A549 (cell line): Measurements from ENCODE around the gene C19orf12. TPM values are rescaled to one million over a fixed set of nuclear protein-coding genes. Genes with fewer than 3 reads are reported as not detected.

Experiments
- ATAC-seq, 2 experiments: fragments of 200-7000 bp in 1 of 2; fragments of >200 bp in 1 of 2; cut with Nextera tagmentation in 1 of 2; cut with Tn5 transposase in 1 of 2; 3 replicates each; pipeline versions ENCODE4 v1.8.0 to v1.9.1; 2018 to 2020; ENCODE audit warnings: mild to moderate bottlenecking in 1 of 2, moderate library complexity in 1 of 2
- CTCF ChIA-PET: fragments of 300-600 bp; sonication (Branson Sonifier 250); formaldehyde crosslinking; extraction: SDS; loops from one replicate; lab custom pipeline; 2021; ENCODE audit warnings: antibody characterized with exemption, inconsistent platforms; lab: Yijun Ruan, JAX
- POLR2A ChIA-PET: fragments of 350-600 bp; formaldehyde crosslinking; extraction: SDS; loops from one replicate; lab custom pipeline; 2021; ENCODE audit warnings: antibody characterized with exemption, inconsistent platforms; lab: Yijun Ruan, JAX
- DNase-seq, 2 experiments: peaks; one replicate each; pipeline versions ENCODE4 v3.0.0 to v3.0.0-alpha.2; 2011 to 2016; ENCODE audit warnings: low read depth in 1 of 2, low spot score in 1 of 2
- FAIRE-seq: peaks from 2 replicates; lab custom pipeline; 2011; peaks lifted over from hg19 to GRCh38; lab: Jason Lieb, UNC
- H3K27ac ChIP-seq, 2 experiments: fragments of >200 bp; sonication (Bioruptor Twin); formaldehyde crosslinking; 3 replicates each; pipeline ENCODE4 v1.5.1; 2016 to 2017
- H3K4me1 ChIP-seq: fragments of >200 bp; sonication (Bioruptor Twin); formaldehyde crosslinking; 3 replicates; pipeline ENCODE4 v1.6.1; 2016
- H3K4me2 ChIP-seq: fragments of >200 bp; sonication (Bioruptor Twin); formaldehyde crosslinking; 3 replicates; pipeline ENCODE4 v1.6.1; 2016
- H3K4me3 ChIP-seq: fragments of >200 bp; sonication (Bioruptor Twin); formaldehyde crosslinking; 3 replicates; pipeline ENCODE4 v1.5.1; 2016
- H3K9me3 ChIP-seq: fragments of >200 bp; sonication (Bioruptor Twin); formaldehyde crosslinking; 3 replicates; pipeline ENCODE4 v1.6.1; 2016
- BHLHE40 ChIP-seq: IDR thresholded peaks from 2 replicates; pipeline ENCODE4 v1.6.1; 2012; ENCODE audit warnings: low read depth, low read length, inconsistent platforms
- CHD2 ChIP-seq: fragments of 150-350 bp; IDR thresholded peaks from 2 replicates; pipeline ENCODE4 v1.6.1; 2014; ENCODE audit warnings: low read length; ENCODE audit not compliant: partially characterized antibody
- EHF ChIP-seq: fragments of 250-450 bp; sonication (Bioruptor Pico); IDR thresholded peaks from 2 replicates; pipeline ENCODE4 v1.5.0; 2020; ENCODE audit warnings: mild to moderate bottlenecking
- EP300 ChIP-seq, 2 experiments: fragments of >200 bp; sonication (Bioruptor Twin); formaldehyde crosslinking; IDR thresholded peaks; 2 replicates in 1 of 2; 3 replicates in 1 of 2; pipeline ENCODE4 v1.6.1; 2016 to 2017
- ESRRA ChIP-seq: fragments of 150-350 bp; IDR thresholded peaks from 2 replicates; pipeline ENCODE4 v1.6.1; 2014; ENCODE audit warnings: mild to moderate bottlenecking, low read length, borderline replicate concordance
- FOSB ChIP-seq: fragments of 250-450 bp; sonication (Bioruptor Pico); IDR thresholded peaks from 2 replicates; pipeline ENCODE4 v1.5.0; 2020; ENCODE audit warnings: mild to moderate bottlenecking, moderate library complexity
- FOSL2 ChIP-seq, 2 experiments: fragments of 450-650 bp in 1 of 2; fragments of >200 bp in 1 of 2; sonication (Bioruptor Twin) in 1 of 2; formaldehyde crosslinking; IDR thresholded peaks; 2 replicates each; pipeline versions ENCODE4 v1.5.0 to v1.6.1; 2016 to 2020; ENCODE audit warnings: mild to moderate bottlenecking in 1 of 2, moderate library complexity in 1 of 2
- FOXS1 ChIP-seq: fragments of 250-450 bp; sonication (Bioruptor Pico); IDR thresholded peaks from 2 replicates; pipeline ENCODE4 v1.5.0; 2020; ENCODE audit warnings: mild to moderate bottlenecking, moderate library complexity
- GATA3 ChIP-seq: IDR thresholded peaks from 2 replicates; pipeline ENCODE4 v1.6.1; 2012; ENCODE audit warnings: borderline replicate concordance
- HDAC2 ChIP-seq: fragments of 200-600 bp; sonication (generic); IDR thresholded peaks from 2 replicates; pipeline ENCODE4 v1.6.1; 2016
- HEYL ChIP-seq: fragments of 250-450 bp; sonication (Bioruptor Pico); IDR thresholded peaks from 2 replicates; pipeline ENCODE4 v1.8.0; 2021; ENCODE audit warnings: mild to moderate bottlenecking, moderate library complexity
- HOXA7 ChIP-seq: fragments of 250-450 bp; sonication (Bioruptor Pico); IDR thresholded peaks from 2 replicates; pipeline ENCODE4 v1.5.0; 2020; ENCODE audit warnings: mild to moderate bottlenecking, moderate library complexity
- HOXB13 ChIP-seq: fragments of 250-450 bp; sonication (Bioruptor Pico); IDR thresholded peaks from 2 replicates; pipeline ENCODE4 v1.5.0; 2020; ENCODE audit warnings: low read depth, mild to moderate bottlenecking, moderate library complexity
- JUNB ChIP-seq: fragments of >200 bp; sonication (Bioruptor Twin); formaldehyde crosslinking; IDR thresholded peaks from 2 replicates; pipeline ENCODE4 v1.6.1; 2016
- MAFK ChIP-seq: fragments of 450-650 bp; IDR thresholded peaks from 2 replicates; pipeline ENCODE4 v1.6.1; 2014; ENCODE audit not compliant: partially characterized antibody
- MYC ChIP-seq: IDR thresholded peaks from 2 replicates; pipeline ENCODE4 v1.6.1; 2012; ENCODE audit warnings: mild to moderate bottlenecking, inconsistent platforms, low read length, improper control_type of control experiment, borderline replicate concordance
- POLR2AphosphoS2 ChIP-seq: conservative IDR thresholded peaks from 2 replicates; pipeline ENCODE4 v1.6.1; 2012; ENCODE audit warnings: low read length, improper control_type of control experiment, inconsistent platforms
- RARB ChIP-seq: fragments of 250-450 bp; sonication (Bioruptor Pico); IDR thresholded peaks from 2 replicates; pipeline ENCODE4 v1.8.0; 2021; ENCODE audit warnings: mild to moderate bottlenecking, moderate library complexity
- RFX5 ChIP-seq: fragments of 450-650 bp; IDR thresholded peaks from 2 replicates; pipeline ENCODE4 v1.7.1; 2014; ENCODE audit warnings: antibody characterized with exemption, mild to moderate bottlenecking, moderate library complexity
- RNF2 ChIP-seq: fragments of 200-600 bp; sonication (generic); IDR thresholded peaks from 2 replicates; pipeline ENCODE4 v1.6.1; 2016; ENCODE audit warnings: low read depth, mild to moderate bottlenecking, antibody characterized with exemption, moderate library complexity, borderline replicate concordance
- TFCP2L1 ChIP-seq: fragments of 250-450 bp; sonication (Bioruptor Pico); IDR thresholded peaks from 2 replicates; pipeline ENCODE4 v1.5.0; 2021; ENCODE audit warnings: mild to moderate bottlenecking
- TP53 ChIP-seq: fragments of 250-450 bp; sonication (Bioruptor Pico); IDR thresholded peaks from 2 replicates; pipeline ENCODE4 v1.5.0; 2021; ENCODE audit warnings: mild to moderate bottlenecking, moderate library complexity
- ZNF302 ChIP-seq: fragments of 250-450 bp; sonication (Bioruptor Pico); IDR thresholded peaks from 2 replicates; pipeline ENCODE4 v1.9.0; 2021; ENCODE audit warnings: inconsistent platforms, mild to moderate bottlenecking, moderate library complexity
- WGBS: methylation state at CpG from one replicate; pipeline ENCODE4 v1.1.6; 2017; ENCODE audit errors: missing lambda C conversion rate; 5-methylcytosine and 5-hydroxymethylcytosine counted together
- polyA plus RNA-seq, 4 experiments: library from polyadenylated mRNA; depleted of rRNA in 3 of 4; stranded (reverse); fragments of >200 nt; fragmentation: RNase III in 1 of 4; extraction: RNeasy Plus Mini Kit Qiagen cat#74134 plus additional on column Dnase treatment in 1 of 4; gene quantifications; 2 replicates in 3 of 4; 3 replicates in 1 of 4; pipeline ENCODE4 v1.2.3, GENCODE V29; 2011 to 2017
- TF ChIP-seq, protein P1 (sequence below): fragments of 450-650 bp; IDR thresholded peaks from 2 replicates; pipeline ENCODE4 v1.6.1; 2014; ENCODE audit warnings: antibody characterized with exemption
- TF ChIP-seq, protein P2 (sequence below): IDR thresholded peaks from 2 replicates; pipeline ENCODE4 v1.6.1; 2012
- TF ChIP-seq, protein P3 (sequence below): fragments of >200 bp; sonication (Bioruptor Twin); formaldehyde crosslinking; IDR thresholded peaks from 3 replicates; pipeline ENCODE4 v1.5.1; 2016

C19orf12 gene
- polyA plus RNA-seq, 2 of the 4 experiments (the other 2 are of a cell fraction): 34.3 to 35.2 TPM

DNA sequence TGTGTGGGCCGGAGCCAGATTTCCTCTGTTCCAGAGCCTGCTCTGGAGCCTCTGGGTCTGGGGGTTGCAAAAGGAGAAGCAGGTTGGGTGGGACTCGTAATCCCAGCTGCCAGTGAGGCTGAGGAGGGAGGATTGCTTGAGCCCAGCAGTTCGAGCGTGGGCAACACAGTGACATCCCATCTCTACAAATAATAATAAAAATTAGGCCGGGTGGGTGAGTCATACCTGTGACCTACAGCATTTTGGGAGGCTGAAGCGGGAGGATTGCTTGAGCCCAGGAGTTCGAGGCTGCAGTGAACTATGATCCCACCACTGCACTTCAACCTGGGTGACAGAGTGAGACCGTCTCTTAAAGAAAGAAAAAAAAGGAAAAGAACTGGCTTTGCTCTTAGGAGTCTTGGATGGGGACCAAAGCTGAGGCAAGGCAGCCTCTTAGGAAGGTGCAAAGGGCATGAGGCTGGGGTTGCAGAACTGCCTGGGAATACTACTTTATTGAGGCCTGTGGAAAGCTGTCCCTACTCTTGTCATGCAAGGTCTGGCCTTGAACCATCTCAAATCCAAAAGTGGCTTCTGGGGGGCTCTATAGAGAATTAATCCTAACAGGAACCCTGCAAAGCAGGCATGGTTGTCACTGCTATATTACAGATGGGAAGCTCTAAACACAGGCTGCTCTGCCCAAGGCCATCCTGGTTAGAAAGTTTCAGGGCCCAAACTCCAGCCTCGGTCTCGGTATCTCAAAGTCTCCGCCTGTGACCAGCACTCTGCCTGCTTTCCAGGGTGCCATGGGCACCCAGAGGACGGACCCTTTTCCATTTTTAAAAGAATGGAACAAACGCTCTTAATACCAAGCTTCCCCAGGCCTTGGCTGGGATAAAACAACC lies 880 bp upstream of the C19orf12 start:
- peaks cover 21% of the 10 kb centered on the region for H3K4me1 ChIP-seq
- DNase-seq: peak in 1 of 2 experiments; percentile 74
- 17% methylated on average over 13 of the region's 13 CpGs for WGBS
- ChIA-PET CTCF (interaction anchor here (0.6 to 14.1 kb wide), 89 partner anchors 9 to 1624 kb away, joined by 3 to 490 read pairs (median 6); partner anchors contain the start of genes PLEKHF1, POP4 and URI1), POLR2A (interaction anchor here (0.8 to 7.2 kb wide), 17 partner anchors 9 to 188 kb away, joined by 3 to 110 read pairs (median 4); partner anchors contain the start of genes PLEKHF1 and POP4)
- peak; percentile 15 to 56; a peak in 5 of 6 replicates for ATAC-seq
- peak overlapping the region; percentile 89 for H3K4me2 ChIP-seq
- H3K27ac ChIP-seq: peak overlapping the region; percentile 91 to 93
- 0 out of 2 replicates have a peak, but pooled peaks have one; percentile 8 for TF ChIP-seq TFCP2L1 (CRISPR knock-in tag)
- peak; percentile 38; the same call in 1 of the 2 replicates for TF ChIP-seq FOSL2 (IDR thresholded peaks at IDR 0.05)
- TF ChIP-seq FOSL2 (CRISPR knock-in tag; IDR thresholded peaks at IDR 0.05): peak; percentile 90
- 0 out of 2 replicates have a peak, but pooled peaks have one; percentile 22 for TF ChIP-seq FOSB (CRISPR knock-in tag)
- 0 out of 2 replicates have a peak, but pooled peaks have one; percentile 27 for TF ChIP-seq HOXB13
- TF ChIP-seq HOXA7: 0 out of 2 replicates have a peak, but pooled peaks have one; percentile 56
- TF ChIP-seq MAFK: no peak
- TF ChIP-seq JUNB: 0 out of 2 replicates have a peak, but pooled peaks have one; percentile 0
- TF ChIP-seq TP53 (CRISPR knock-in tag): 0 out of 2 replicates have a peak, but pooled peaks have one; percentile 6
- TF ChIP-seq FOXS1 (CRISPR knock-in tag): no peak
- H3K4me3 ChIP-seq: peak overlapping the region; percentile 82
- no peaks in the 10 kb centered on the region for H3K9me3 ChIP-seq
- no peak for FAIRE-seq

DNA sequence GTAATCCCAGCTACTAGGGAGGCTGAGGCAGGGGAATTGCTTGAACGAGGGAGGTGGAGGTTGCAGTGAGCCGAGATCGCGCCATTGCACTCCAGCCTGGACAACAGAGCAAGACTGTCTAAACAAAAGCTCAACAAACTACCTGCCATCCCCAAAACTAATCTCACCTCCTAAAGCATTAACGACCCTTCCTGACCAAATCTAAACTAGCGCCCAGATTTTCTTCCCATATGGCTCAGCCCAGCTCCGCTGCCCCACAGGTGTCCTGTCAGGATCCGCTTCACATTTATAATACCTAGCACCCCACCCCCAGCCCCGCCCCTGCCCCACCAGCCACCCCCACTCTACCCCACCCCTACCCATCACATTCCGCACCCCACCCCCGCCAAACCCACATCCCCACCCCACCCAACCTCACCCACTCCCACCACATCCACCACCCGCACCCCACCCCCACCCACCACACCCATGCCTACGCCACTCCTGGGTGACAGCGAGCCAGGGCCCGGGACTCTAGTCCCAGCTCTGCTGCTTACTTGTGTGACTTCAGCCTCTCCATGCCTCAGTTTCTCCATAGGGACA lies 599 bp downstream of the C19orf12 start:
- peak; percentile 20 to 44 for ATAC-seq
- peak in 1 of 2 experiments; percentile 48 for DNase-seq
- POLR2A ChIA-PET: interaction anchor here (0.5 to 7.2 kb wide), 17 partner anchors 8 to 108 kb away, joined by 3 to 110 read pairs (median 3); partner anchors contain the start of genes PLEKHF1 and POP4
- WGBS: 46% methylated on average over 9 of the region's 15 CpGs
- Histone ChIP-seq H3K4me2 (peak overlapping the region; percentile 89), H3K27ac (peak overlapping the region; percentile 91 to 93), H3K9me3 (no peaks in the 10 kb centered on the region), H3K4me1 (peaks cover 21% of the 10 kb centered on the region), H3K4me3 (peak overlapping the region; percentile 82)
- CTCF ChIA-PET: interaction anchor here (0.6 to 14.1 kb wide), 12 partner anchors 15 to 994 kb away, joined by 3 to 490 read pairs (median 30); partner anchors contain the start of genes PLEKHF1 and POP4
- TF ChIP-seq HDAC2 (no peak), FOXS1 (CRISPR knock-in tag) (no peak), EHF (CRISPR knock-in tag) (no peak), ZNF302 (CRISPR knock-in tag) (no peak), FOSL2 (IDR thresholded peaks at IDR 0.05) (no peak), FOSL2 (CRISPR knock-in tag; IDR thresholded peaks at IDR 0.05) (no peak), TFCP2L1 (CRISPR knock-in tag) (no peak)
- TF ChIP-seq, protein P1, sequence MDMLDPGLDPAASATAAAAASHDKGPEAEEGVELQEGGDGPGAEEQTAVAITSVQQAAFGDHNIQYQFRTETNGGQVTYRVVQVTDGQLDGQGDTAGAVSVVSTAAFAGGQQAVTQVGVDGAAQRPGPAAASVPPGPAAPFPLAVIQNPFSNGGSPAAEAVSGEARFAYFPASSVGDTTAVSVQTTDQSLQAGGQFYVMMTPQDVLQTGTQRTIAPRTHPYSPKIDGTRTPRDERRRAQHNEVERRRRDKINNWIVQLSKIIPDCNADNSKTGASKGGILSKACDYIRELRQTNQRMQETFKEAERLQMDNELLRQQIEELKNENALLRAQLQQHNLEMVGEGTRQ: no peak
- TF ChIP-seq, protein P2, sequence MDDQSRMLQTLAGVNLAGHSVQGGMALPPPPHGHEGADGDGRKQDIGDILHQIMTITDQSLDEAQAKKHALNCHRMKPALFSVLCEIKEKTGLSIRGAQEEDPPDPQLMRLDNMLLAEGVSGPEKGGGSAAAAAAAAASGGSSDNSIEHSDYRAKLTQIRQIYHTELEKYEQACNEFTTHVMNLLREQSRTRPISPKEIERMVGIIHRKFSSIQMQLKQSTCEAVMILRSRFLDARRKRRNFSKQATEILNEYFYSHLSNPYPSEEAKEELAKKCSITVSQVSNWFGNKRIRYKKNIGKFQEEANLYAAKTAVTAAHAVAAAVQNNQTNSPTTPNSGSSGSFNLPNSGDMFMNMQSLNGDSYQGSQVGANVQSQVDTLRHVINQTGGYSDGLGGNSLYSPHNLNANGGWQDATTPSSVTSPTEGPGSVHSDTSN: no peak
- FAIRE-seq: no peak

DNA sequence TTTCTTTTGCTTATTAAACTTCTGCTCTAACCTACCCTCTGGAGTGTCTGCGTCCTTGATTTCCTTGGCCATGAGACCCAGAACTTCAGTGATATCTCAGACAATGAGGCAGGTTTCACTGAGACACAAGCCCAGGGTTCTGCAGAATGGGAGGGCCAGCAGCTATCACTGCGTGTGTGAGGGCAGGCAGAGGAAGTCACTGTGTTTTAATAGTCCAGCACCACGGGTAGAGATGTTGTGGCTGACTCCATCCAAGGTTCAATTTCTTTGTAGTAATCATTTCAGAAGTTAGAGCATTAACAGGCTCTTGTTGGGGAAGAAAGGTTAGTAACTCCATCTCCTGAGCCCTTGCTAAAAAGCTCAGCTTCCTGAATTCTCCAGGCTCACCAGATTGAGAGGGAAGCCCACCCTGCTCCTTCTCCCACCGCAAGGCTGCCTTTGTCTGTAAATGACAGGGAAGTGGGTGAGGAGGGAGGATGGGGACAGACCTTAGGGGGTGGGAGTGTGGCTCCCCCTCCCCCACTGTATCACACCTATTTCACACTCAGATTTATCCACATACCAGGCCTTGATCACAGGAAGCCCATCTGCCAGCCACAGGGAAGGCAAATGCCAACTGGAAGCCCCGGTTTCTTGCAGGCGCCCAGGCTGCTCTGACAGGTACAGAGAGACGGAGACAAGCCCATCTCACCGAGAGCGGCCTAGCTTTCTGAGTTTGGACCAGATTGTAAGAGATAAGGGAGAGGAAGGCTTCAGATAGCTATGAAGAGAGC lies 2.1 kb downstream of the C19orf12 start:
- no peak overlapping the region for H3K4me2 ChIP-seq
- no peaks in the 10 kb centered on the region for H3K9me3 ChIP-seq
- no peak overlapping the region for H3K27ac ChIP-seq
- peaks cover 21% of the 10 kb centered on the region for H3K4me1 ChIP-seq
- FAIRE-seq: no peak
- ATAC-seq: no peak
- ChIA-PET CTCF (interaction anchor here (0.7 to 14.1 kb wide), 15 partner anchors 8 to 954 kb away, joined by 3 to 490 read pairs (median 5); partner anchors contain the start of genes PLEKHF1 and POP4), POLR2A (interaction anchor here (7.2 kb wide), 1 partner anchor 106 kb away, joined by 110 read pairs; the partner anchor contains the start of gene POP4)
- WGBS: 95% methylated on average over 9 of the region's 9 CpGs
- no peak for DNase-seq
- no peak overlapping the region for H3K4me3 ChIP-seq
- TF ChIP-seq MYC (no peak), POLR2AphosphoS2 (no peak), ESRRA (no peak), GATA3 (no peak), BHLHE40 (no peak), RFX5 (no peak), RARB (no peak), RNF2 (no peak), EP300 (IDR thresholded peaks at IDR 0.05) (no peak), CHD2 (no peak), FOSL2 (IDR thresholded peaks at IDR 0.05) (no peak), FOSL2 (CRISPR knock-in tag; IDR thresholded peaks at IDR 0.05) (no peak), HEYL (CRISPR knock-in tag) (no peak)
- TF ChIP-seq, protein P3, sequence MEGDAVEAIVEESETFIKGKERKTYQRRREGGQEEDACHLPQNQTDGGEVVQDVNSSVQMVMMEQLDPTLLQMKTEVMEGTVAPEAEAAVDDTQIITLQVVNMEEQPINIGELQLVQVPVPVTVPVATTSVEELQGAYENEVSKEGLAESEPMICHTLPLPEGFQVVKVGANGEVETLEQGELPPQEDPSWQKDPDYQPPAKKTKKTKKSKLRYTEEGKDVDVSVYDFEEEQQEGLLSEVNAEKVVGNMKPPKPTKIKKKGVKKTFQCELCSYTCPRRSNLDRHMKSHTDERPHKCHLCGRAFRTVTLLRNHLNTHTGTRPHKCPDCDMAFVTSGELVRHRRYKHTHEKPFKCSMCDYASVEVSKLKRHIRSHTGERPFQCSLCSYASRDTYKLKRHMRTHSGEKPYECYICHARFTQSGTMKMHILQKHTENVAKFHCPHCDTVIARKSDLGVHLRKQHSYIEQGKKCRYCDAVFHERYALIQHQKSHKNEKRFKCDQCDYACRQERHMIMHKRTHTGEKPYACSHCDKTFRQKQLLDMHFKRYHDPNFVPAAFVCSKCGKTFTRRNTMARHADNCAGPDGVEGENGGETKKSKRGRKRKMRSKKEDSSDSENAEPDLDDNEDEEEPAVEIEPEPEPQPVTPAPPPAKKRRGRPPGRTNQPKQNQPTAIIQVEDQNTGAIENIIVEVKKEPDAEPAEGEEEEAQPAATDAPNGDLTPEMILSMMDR: no peak
